Measurements from ENCODE around the gene SIAH1.

- no peak for TF ChIP-seq ZNF274 (IDR thresholded peaks at IDR 0.05; ENCODE audit: insufficient read depth, insufficient read length)
- TF ChIP-seq YY1 (IDR thresholded peaks at IDR 0.05; ENCODE audit: low read depth, low read length): no peak
- TF ChIP-seq CEBPB (IDR thresholded peaks at IDR 0.05; ENCODE audit: borderline replicate concordance in 1 of 2, low read depth in 2 of 2, low read length in 2 of 2): no peak
- no peak for TF ChIP-seq SP1 (IDR thresholded peaks at IDR 0.05; ENCODE audit: low read depth, low read length)
- TF ChIP-seq CBFB (IDR thresholded peaks at IDR 0.05; ENCODE audit: low read depth): no peak
- TF ChIP-seq POLR2A (IDR thresholded peaks at IDR 0.05; ENCODE audit: low read depth, low read length): no peak
- TF ChIP-seq CTCF (IDR thresholded peaks at IDR 0.05 in 2 of 3, conservative IDR thresholded peaks at IDR 0.05 in 1 of 3; ENCODE audit: control insufficient read depth in 2 of 3, extremely low read depth in 1 of 3, insufficient read depth in 1 of 3, low read depth in 3 of 3, low read length in 3 of 3): no peak
- no peak for TF ChIP-seq POLR2AphosphoS2 (IDR thresholded peaks at IDR 0.05; ENCODE audit: low read depth, low read length)
These were observed 12.5 kb downstream of the SIAH1 start for GRCh38 chr16:48372744-48373143.

Data from GM12878 (cell line).